Bone marrow (tissue), 2 donors: ENCODE data around the gene UNC119B.
"Not testable (repeated sequence)": the region's sequence is repeated elsewhere in the genome, so short reads cannot be mapped to it uniquely, and the experiment has no call there.

Source experiments
- DNase-seq, 2 donors: peaks; one replicate each; lab custom pipeline; 2025; lab: John Stamatoyannopoulos, UW

UNC119B gene

GRCh38 chr12:120719072-120719471 is 8.8 kb downstream of the UNC119B start:
- no peak for DNase-seq

GRCh38 chr12:120719496-120720233 is 9.4 kb downstream of the UNC119B start:
- DNase-seq, result no peak

GRCh38 chr12:120720234-120720986 is 10.2 kb downstream of the UNC119B start:
- peak; percentile 2 to 55 for DNase-seq

GRCh38 chr12:120720987-120721801 is 10.9 kb downstream of the UNC119B start:
- no peak for DNase-seq

GRCh38 chr12:120721866-120722265 is 11.6 kb downstream of the UNC119B start:
- DNase-seq, result no peak

- DNase-seq, result no peak
Measured at GRCh38 chr12:120722784-120723183, 12.5 kb downstream of the UNC119B start.

- DNase-seq, result no peak
Measured at GRCh38 chr12:120724720-120725119, 14.5 kb downstream of the UNC119B start.

GRCh38 chr12:120725151-120725658 is 14.9 kb downstream of the UNC119B start:
- no peak for DNase-seq

- DNase-seq, result peak; percentile 47 to 63
Measured at GRCh38 chr12:120725659-120726509, 15.6 kb downstream of the UNC119B start, which contains the start of gene ACADS. Gene ACADS (plus strand): TSS chr12:120725826. CDS start chr12:120725886, 60 bp downstream.

GRCh38 chr12:120726510-120726793 is 16.2 kb downstream of the UNC119B start:
- no peak for DNase-seq

GRCh38 chr12:120726961-120727360 is 16.7 kb downstream of the UNC119B start:
- DNase-seq, result no peak

GRCh38 chr12:120732198-120732597 is 21.9 kb downstream of the UNC119B start:
- DNase-seq, result not testable (repeated sequence)

- no peak for DNase-seq
Measured at GRCh38 chr12:120733574-120733973, 23.3 kb downstream of the UNC119B start.

- no peak for DNase-seq
Measured at GRCh38 chr12:120734210-120734609, 24.0 kb downstream of the UNC119B start.

GRCh38 chr12:120735181-120735580 is 24.9 kb downstream of the UNC119B start:
- DNase-seq, result no peak

- no peak for DNase-seq
Measured at GRCh38 chr12:120736404-120737331, 26.4 kb downstream of the UNC119B start.

GRCh38 chr12:120737557-120738251 is 27.4 kb downstream of the UNC119B start:
- no peak for DNase-seq

GRCh38 chr12:120738252-120739030 is 28.2 kb downstream of the UNC119B start:
- DNase-seq, result no peak
